ENCODE data around the gene GKN1.

The GKN1 gene

GRCh38 chr2:68968221-68968620 lies 6.2 kb upstream of the GKN1 start:
- ChIA-PET CTCF (interaction anchor here (1.2 kb wide), 1 partner anchor 25 kb away, joined by 3 read pairs; no protein-coding TSS in a partner anchor), POLR2A (no interaction called here)
- Histone ChIP-seq H3K4me1 (ENCODE audit: control insufficient read depth, insufficient read depth, low read length) (no peaks in the 10 kb centered on the region), H3K27ac (ENCODE audit: extremely low read depth, low read depth, low read length) (no peak overlapping the region), H3K36me3 (ENCODE audit: control insufficient read depth in 2 of 2, insufficient read depth in 1 of 2, low read length in 2 of 2) (no peaks in the 10 kb centered on the region), H3K9me3 (ENCODE audit: control insufficient read depth, insufficient read depth, low read depth, low read length) (no peaks in the 10 kb centered on the region), H3K4me3 (ENCODE audit: low read depth, low read length) (no peak overlapping the region)
- no peak for TF ChIP-seq PRDM2 (tag by site-specific recombination; IDR thresholded peaks at IDR 0.05; ENCODE audit: borderline replicate concordance)
- no peak for TF ChIP-seq ZNF658 (tag by site-specific recombination; IDR thresholded peaks at IDR 0.05)
- TF ChIP-seq GLIS2 (tag by site-specific recombination; IDR thresholded peaks at IDR 0.05): no peak
- no peak for TF ChIP-seq ZNF202 (tag by site-specific recombination; IDR thresholded peaks at IDR 0.05; ENCODE audit: borderline replicate concordance)
- TF ChIP-seq ZNF280C (tag by site-specific recombination; IDR thresholded peaks at IDR 0.05): no peak
- no peak for TF ChIP-seq GLIS1 (tag by site-specific recombination; IDR thresholded peaks at IDR 0.05)
- TF ChIP-seq OSR2 (tag by site-specific recombination; IDR thresholded peaks at IDR 0.05): no peak
- no peak for TF ChIP-seq ZNF791 (tag by site-specific recombination; IDR thresholded peaks at IDR 0.05)
- TF ChIP-seq ZNF626 (tag by site-specific recombination; IDR thresholded peaks at IDR 0.05): no peak
- TF ChIP-seq BCL11A (tag by site-specific recombination; IDR thresholded peaks at IDR 0.05; ENCODE audit: low read depth): no peak
- no peak for TF ChIP-seq KLF1 (tag by site-specific recombination; IDR thresholded peaks at IDR 0.05)
- TF ChIP-seq ZNF777 (tag by site-specific recombination; IDR thresholded peaks at IDR 0.05; ENCODE audit: borderline replicate concordance): no peak

- Histone ChIP-seq H3K9me3 (ENCODE audit: control insufficient read depth, insufficient read depth, low read depth, low read length) (no peaks in the 10 kb centered on the region), H3K27ac (ENCODE audit: extremely low read depth, low read depth, low read length) (no peak overlapping the region), H3K4me3 (ENCODE audit: low read depth, low read length) (no peak overlapping the region), H3K36me3 (ENCODE audit: control insufficient read depth in 2 of 2, insufficient read depth in 1 of 2, low read length in 2 of 2) (no peaks in the 10 kb centered on the region), H3K4me1 (ENCODE audit: control insufficient read depth, insufficient read depth, low read length) (no peaks in the 10 kb centered on the region)
- ChIA-PET POLR2A (no interaction called here), CTCF (interaction anchor here (1.2 kb wide), 1 partner anchor 27 kb away, joined by 3 read pairs; no protein-coding TSS in a partner anchor)
- TF ChIP-seq ZNF112 (tag by site-specific recombination; IDR thresholded peaks at IDR 0.05) (no peak), ZNF148 (tag by site-specific recombination; IDR thresholded peaks at IDR 0.05; ENCODE audit: borderline replicate concordance) (no peak), HOXD13 (CRISPR knock-in tag; IDR thresholded peaks at IDR 0.05; ENCODE audit: borderline replicate concordance) (no peak), ZNF704 (tag by site-specific recombination; IDR thresholded peaks at IDR 0.05) (no peak), ZSCAN16 (tag by site-specific recombination; IDR thresholded peaks at IDR 0.05) (no peak), ZNF449 (tag by site-specific recombination; IDR thresholded peaks at IDR 0.05) (no peak), GFI1B (tag by site-specific recombination; IDR thresholded peaks at IDR 0.05) (no peak), ZNF558 (tag by site-specific recombination; IDR thresholded peaks at IDR 0.05) (no peak)
Measured at GRCh38 chr2:68969736-68970490, 4.5 kb upstream of the GKN1 start.

All from HEK293 (cell line).